SK-N-SH (cell line): Measurements from ENCODE around the gene GRM7.

Experiments used
- ELF1 ChIP-seq: IDR thresholded peaks from 2 replicates; pipeline ENCODE4 v1.4.0; 2012
- EP300 ChIP-seq, 2 experiments: IDR thresholded peaks; 2 replicates each; pipeline versions ENCODE4 v1.4.0 to v1.6.1; 2012; ENCODE audit warnings: borderline replicate concordance in 1 of 2, low read depth in 1 of 2, low read length in 1 of 2
- EZH2phosphoT487 ChIP-seq: fragments of 200-600 bp; sonication (generic); IDR thresholded peaks from 2 replicates; pipeline ENCODE4 v1.6.1; 2017; ENCODE audit warnings: low read depth, mixed run types, mild to moderate bottlenecking, antibody characterized with exemption, moderate library complexity, borderline replicate concordance
- MEF2A ChIP-seq: IDR thresholded peaks from 2 replicates; pipeline ENCODE4 v1.4.0; 2012; ENCODE audit warnings: low read depth, borderline replicate concordance
- NFIC ChIP-seq: IDR thresholded peaks from 2 replicates; pipeline ENCODE4 v1.4.0; 2012; ENCODE audit warnings: borderline replicate concordance
- POLR2AphosphoS5 ChIP-seq: IDR thresholded peaks from 2 replicates; pipeline ENCODE4 v1.6.1; 2012; ENCODE audit warnings: low read depth, low read length
- RAD21 ChIP-seq: IDR thresholded peaks from 2 replicates; pipeline ENCODE4 v1.6.1; 2012; ENCODE audit warnings: mild to moderate bottlenecking, low read length
- SIN3A ChIP-seq: IDR thresholded peaks from 2 replicates; pipeline ENCODE4 v1.6.1; 2012; ENCODE audit warnings: low read depth, mild to moderate bottlenecking, low read length, moderate library complexity, borderline replicate concordance
- SMC3 ChIP-seq: IDR thresholded peaks from 2 replicates; pipeline ENCODE4 v1.6.1; 2012; ENCODE audit warnings: low read depth, low read length, improper control_type of control experiment
- TF ChIP-seq, protein P1 (sequence below): fragments of 200-600 bp; sonication (generic); IDR thresholded peaks from 2 replicates; pipeline ENCODE4 v1.6.1; 2017; ENCODE audit warnings: antibody characterized with exemption, mild to moderate bottlenecking, moderate library complexity
- TF ChIP-seq, protein P2 (sequence below): IDR thresholded peaks from 2 replicates; pipeline ENCODE4 v1.4.0; 2012; ENCODE audit warnings: low read depth, borderline replicate concordance
- TF ChIP-seq, protein P3 (sequence below): IDR thresholded peaks from 2 replicates; pipeline ENCODE4 v1.6.1; 2012; ENCODE audit warnings: mild to moderate bottlenecking, low read depth, low read length, moderate library complexity

DNA sequence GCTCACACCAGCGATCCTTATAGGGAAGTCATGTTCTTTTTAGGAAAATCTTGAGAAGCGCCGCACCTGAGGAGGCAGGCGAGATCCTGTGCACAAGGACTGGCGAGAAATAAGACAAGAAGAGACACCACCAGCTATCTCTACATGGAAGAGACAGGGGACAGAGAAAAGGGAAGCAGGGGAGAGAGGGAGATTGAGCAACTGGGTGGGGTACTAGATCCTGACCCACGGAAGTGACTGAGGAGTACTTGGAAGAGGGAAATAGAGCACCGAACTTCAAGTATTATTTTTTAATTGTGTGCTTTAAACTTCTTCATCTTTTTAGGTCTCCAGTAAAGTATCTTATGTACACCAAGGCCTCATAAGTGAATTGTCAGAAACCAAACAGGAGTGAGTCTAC is 898.7 kb downstream of the GRM7 start:
- no peak for TF ChIP-seq RAD21
- TF ChIP-seq, protein P1, sequence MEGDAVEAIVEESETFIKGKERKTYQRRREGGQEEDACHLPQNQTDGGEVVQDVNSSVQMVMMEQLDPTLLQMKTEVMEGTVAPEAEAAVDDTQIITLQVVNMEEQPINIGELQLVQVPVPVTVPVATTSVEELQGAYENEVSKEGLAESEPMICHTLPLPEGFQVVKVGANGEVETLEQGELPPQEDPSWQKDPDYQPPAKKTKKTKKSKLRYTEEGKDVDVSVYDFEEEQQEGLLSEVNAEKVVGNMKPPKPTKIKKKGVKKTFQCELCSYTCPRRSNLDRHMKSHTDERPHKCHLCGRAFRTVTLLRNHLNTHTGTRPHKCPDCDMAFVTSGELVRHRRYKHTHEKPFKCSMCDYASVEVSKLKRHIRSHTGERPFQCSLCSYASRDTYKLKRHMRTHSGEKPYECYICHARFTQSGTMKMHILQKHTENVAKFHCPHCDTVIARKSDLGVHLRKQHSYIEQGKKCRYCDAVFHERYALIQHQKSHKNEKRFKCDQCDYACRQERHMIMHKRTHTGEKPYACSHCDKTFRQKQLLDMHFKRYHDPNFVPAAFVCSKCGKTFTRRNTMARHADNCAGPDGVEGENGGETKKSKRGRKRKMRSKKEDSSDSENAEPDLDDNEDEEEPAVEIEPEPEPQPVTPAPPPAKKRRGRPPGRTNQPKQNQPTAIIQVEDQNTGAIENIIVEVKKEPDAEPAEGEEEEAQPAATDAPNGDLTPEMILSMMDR, result no peak
- no peak for TF ChIP-seq SIN3A
- TF ChIP-seq EP300 (IDR thresholded peaks at IDR 0.05; ENCODE audit: borderline replicate concordance in 1 of 2, low read depth in 1 of 2, low read length in 1 of 2), result no peak
- no peak for TF ChIP-seq POLR2AphosphoS5
- TF ChIP-seq, protein P2, sequence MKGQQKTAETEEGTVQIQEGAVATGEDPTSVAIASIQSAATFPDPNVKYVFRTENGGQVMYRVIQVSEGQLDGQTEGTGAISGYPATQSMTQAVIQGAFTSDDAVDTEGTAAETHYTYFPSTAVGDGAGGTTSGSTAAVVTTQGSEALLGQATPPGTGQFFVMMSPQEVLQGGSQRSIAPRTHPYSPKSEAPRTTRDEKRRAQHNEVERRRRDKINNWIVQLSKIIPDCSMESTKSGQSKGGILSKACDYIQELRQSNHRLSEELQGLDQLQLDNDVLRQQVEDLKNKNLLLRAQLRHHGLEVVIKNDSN, result no peak
- no peak for TF ChIP-seq ELF1
- no peak for TF ChIP-seq EZH2phosphoT487
- no peak for TF ChIP-seq SMC3
- TF ChIP-seq MEF2A, result no peak
- TF ChIP-seq, protein P3, sequence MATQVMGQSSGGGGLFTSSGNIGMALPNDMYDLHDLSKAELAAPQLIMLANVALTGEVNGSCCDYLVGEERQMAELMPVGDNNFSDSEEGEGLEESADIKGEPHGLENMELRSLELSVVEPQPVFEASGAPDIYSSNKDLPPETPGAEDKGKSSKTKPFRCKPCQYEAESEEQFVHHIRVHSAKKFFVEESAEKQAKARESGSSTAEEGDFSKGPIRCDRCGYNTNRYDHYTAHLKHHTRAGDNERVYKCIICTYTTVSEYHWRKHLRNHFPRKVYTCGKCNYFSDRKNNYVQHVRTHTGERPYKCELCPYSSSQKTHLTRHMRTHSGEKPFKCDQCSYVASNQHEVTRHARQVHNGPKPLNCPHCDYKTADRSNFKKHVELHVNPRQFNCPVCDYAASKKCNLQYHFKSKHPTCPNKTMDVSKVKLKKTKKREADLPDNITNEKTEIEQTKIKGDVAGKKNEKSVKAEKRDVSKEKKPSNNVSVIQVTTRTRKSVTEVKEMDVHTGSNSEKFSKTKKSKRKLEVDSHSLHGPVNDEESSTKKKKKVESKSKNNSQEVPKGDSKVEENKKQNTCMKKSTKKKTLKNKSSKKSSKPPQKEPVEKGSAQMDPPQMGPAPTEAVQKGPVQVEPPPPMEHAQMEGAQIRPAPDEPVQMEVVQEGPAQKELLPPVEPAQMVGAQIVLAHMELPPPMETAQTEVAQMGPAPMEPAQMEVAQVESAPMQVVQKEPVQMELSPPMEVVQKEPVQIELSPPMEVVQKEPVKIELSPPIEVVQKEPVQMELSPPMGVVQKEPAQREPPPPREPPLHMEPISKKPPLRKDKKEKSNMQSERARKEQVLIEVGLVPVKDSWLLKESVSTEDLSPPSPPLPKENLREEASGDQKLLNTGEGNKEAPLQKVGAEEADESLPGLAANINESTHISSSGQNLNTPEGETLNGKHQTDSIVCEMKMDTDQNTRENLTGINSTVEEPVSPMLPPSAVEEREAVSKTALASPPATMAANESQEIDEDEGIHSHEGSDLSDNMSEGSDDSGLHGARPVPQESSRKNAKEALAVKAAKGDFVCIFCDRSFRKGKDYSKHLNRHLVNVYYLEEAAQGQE, result no peak
- no peak for TF ChIP-seq NFIC
